Testis (tissue), 2 donors: Measurements from ENCODE around the gene CELF2.

Source experiments
- CTCF ChIP-seq, 3 experiments: fragments of 450-650 bp in 2 of 3; fragments of 200-600 bp in 1 of 3; sonication (generic) in 1 of 3; IDR thresholded peaks; one replicate each; pipeline ENCODE4 v1.5.1; 2016 to 2019; ENCODE audit warnings: antibody characterized with exemption in 3 of 3, mild to moderate bottlenecking in 2 of 3, moderate library complexity in 1 of 3
- POLR2A ChIP-seq: fragments of 450-650 bp; IDR thresholded peaks from one replicate; pipeline ENCODE4 v1.6.1; 2017; ENCODE audit warnings: antibody characterized with exemption, mild to moderate bottlenecking, moderate library complexity

GRCh38 chr10:11002485-11002884 is 15.2 kb upstream of the CELF2 start:
- TF ChIP-seq CTCF (IDR thresholded peaks at IDR 0.05) (no peak), POLR2A (no peak)
